Measurements from ENCODE around the gene SHC1. TPM values are rescaled to one million over a fixed set of nuclear protein-coding genes. Genes with fewer than 3 reads are reported as not detected.

Gene SHC1
- total RNA-seq, 1 donor: 167 TPM

DNA sequence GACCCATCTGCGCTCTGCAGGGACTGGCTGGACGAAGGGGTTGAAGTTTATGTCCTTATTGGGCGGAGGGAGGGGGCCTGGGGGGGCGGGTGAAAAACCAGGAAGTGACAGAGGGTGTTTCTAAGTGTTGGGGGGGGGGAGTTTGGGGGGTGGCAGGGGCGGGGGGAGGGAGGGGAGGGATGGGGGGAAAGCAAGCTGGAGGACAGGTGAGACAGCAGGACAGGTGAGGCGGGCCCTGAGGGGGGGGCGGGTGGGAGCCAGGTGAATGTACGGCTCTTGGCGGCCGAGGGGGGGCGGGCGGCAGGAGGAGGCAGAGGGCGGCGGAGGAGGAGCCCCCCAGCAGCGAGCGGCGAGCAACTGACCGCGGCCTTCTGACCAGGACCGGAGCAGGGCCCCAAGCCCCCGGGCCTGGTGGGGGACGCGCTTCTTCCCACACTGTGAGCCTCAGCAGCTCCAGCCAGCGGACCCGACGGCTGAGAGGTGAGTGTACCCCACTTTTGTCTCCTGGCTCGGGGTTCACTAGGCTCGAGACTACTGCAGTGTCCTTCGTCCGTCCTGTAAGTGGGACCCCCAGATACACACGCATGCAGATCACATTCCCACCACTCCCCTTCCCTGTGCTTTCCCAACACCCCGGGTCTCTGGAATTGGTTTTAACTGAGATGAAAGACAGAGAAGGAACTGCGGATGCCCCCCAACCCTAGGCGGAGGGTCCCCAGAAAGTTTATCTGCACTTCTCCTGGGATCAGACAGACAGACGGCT lies 32.1 kb upstream of the SHC1 start, which contains the start of gene ZBTB7B:
ZBTB7B (plus strand) TSS at position 339 of the 763 bp plus-strand sequence. CDS start 11,859 bp downstream, outside the sequence.
- TF ChIP-seq, protein P1, sequence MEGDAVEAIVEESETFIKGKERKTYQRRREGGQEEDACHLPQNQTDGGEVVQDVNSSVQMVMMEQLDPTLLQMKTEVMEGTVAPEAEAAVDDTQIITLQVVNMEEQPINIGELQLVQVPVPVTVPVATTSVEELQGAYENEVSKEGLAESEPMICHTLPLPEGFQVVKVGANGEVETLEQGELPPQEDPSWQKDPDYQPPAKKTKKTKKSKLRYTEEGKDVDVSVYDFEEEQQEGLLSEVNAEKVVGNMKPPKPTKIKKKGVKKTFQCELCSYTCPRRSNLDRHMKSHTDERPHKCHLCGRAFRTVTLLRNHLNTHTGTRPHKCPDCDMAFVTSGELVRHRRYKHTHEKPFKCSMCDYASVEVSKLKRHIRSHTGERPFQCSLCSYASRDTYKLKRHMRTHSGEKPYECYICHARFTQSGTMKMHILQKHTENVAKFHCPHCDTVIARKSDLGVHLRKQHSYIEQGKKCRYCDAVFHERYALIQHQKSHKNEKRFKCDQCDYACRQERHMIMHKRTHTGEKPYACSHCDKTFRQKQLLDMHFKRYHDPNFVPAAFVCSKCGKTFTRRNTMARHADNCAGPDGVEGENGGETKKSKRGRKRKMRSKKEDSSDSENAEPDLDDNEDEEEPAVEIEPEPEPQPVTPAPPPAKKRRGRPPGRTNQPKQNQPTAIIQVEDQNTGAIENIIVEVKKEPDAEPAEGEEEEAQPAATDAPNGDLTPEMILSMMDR (IDR thresholded peaks at IDR 0.05; ENCODE audit: insufficient read depth, low read length): peak; percentile 14
- peak within 1 kb of the TSS; percentile 91 for H3K4me3 ChIP-seq (ENCODE audit: low read depth, low read length)
- no peak for DNase-seq (ENCODE audit: low read depth)

DNA sequence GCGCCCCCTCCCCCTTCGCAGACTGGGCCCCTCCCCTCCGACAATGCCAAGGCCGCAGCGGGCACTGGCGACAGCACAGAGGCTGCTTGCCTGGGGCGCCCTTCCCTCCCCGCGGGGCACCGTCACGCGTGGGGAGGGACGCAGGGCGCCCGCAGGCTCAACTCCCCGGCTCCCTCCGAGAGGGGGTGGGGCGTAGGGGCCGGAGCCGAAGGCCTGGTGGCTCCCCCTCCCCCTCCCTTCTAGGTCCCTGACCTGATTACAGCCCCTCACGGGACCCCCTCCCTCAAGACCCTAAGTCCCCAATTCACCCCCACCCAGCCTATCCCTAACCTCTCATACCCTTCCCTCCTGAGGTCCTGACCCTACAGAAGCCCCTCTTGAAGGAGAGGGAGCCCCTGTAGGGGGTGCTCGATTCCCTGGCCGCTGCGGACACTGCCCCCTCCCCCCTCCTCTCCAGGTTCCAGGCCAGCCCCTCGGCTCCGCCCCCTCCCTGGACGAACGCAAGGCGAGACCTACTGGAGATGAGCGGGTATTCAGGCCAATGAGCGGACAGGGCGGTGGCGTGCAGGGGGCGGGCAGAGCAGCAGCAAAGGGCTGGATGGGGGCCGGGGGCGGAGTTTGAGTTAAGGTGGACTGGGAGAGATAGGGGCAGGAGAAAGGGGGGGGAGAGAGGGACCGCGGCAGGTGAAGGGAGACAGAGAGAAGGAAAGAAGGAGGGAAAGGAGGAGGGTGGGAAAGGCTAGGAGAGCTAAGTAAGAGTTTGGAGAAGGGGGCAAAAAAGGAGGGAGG lies 31.3 kb upstream of the SHC1 start:
- TF ChIP-seq, protein P1 (IDR thresholded peaks at IDR 0.05; ENCODE audit: insufficient read depth, low read length): peak; percentile 61
- peak overlapping the region; percentile 91 for H3K4me3 ChIP-seq (ENCODE audit: low read depth, low read length)
- DNase-seq (ENCODE audit: low read depth): peak; percentile 98

DNA sequence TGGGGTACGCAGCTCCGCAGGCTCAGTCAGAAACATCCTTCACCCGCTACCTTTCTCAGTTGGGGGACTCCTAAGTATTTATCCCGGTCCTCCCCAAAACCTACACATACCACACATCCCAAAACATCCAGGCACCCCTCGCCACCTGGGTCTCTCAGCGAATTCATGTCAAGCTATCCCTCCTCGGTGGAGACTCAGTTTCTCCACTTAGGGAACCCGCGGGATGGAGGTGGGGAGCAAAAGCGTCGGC lies 30.8 kb upstream of the SHC1 start:
- no peak for DNase-seq (ENCODE audit: low read depth)
- TF ChIP-seq, protein P1 (IDR thresholded peaks at IDR 0.05; ENCODE audit: insufficient read depth, low read length): no peak

DNA sequence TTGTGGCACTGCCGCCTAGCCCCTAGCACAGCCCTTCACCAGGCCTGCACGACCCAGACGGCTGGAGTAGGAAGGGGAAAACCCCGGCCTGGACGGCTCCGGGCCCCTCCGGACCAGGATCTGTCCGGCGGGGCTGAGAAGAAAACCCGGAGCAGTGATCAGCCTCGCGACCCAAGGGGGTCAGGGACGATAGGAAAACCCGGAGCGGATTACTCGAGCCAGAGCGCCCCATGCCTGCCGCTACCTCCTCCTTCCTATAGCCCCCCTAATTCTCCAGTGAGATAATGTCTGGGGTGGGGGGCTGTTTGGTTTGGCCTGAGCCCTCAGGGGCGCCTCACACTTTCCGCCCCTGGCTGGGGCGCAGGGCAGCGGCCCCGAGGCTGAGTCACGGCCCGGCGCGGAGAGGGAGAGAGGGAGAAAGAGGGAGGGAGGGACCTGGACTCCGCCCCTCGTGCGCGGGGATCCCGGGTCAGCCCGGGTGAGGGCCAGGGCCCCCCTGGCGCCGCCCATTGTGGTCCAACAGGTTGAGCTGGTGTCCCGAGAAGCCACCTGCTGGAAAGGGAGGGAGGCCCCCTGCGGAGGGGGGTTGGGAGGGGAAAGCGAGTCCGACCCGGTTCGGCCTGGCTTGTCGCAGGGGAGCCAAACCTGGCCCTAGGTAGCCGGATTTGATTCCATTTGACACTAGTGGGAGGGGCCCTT lies 30.3 kb upstream of the SHC1 start:
- TF ChIP-seq, protein P1 (IDR thresholded peaks at IDR 0.05; ENCODE audit: insufficient read depth, low read length): no peak
- H3K4me3 ChIP-seq (ENCODE audit: low read depth, low read length): peak overlapping the region; percentile 79
- DNase-seq (ENCODE audit: low read depth): peak; percentile 86

More for the DNA sequence above, 30.8 kb upstream of the SHC1 start:
- peak overlapping the region; percentile 79 for H3K4me3 ChIP-seq (ENCODE audit: low read depth, low read length)

DNA sequence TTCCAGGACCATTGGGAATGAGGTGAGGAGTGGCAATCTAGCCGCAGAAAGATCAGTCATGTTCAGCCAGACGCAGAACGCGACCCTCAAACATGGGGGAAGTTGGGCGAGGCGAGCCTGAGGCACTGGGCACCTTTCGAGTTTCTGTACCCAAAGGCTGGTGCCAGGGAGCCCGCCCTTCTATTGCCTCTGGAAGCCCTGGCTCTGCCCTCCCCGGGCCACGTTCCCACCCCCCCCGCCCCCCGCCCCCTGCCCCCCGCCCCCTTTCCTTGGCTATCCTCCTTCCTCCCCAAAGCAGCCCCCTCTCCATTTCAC lies 29.8 kb upstream of the SHC1 start:
- peak overlapping the region; percentile 79 for H3K4me3 ChIP-seq (ENCODE audit: low read depth, low read length)
- TF ChIP-seq, protein P1 (IDR thresholded peaks at IDR 0.05; ENCODE audit: insufficient read depth, low read length): no peak
- DNase-seq (ENCODE audit: low read depth): no peak

DNA sequence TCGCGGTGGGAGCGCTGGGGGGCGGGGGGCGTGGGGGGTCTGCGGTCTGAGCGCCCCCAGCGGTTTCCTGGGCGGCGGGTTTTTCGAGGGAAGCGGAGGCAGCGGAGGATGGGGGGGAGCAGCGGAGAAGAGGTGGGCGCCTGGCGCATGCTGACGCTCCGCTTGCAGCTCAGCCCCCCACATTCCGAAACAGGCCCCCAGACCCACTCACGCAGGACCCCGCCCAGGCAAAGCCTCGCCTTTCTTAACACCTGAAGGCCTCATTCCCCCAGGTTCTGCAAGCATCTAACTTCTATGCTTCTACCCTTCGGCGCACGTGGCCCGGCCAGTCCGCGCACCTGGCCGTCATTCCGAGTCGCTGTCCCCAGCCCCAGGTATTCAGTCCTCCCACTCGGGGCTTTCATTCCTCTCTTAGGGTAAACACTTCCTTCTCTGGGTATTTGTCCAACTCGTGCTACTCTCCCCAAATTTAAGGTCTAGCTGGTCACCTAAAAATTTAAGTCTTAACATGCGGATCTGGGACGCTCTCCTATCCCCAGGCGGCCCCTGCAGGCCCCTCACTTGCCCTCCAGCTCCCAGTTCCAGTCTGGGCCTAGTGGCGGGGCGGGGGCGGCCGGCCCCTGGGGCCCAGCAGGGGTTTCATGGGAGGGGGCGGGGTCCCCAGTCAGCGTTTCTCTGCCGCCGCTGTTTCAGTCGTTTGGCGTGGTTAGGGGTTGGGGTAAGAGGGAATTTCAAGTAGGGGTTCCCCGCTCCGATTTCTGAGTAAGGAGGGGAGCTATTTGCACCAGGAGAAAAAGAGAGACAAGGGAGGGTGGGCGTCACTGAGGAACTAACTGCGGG lies 29.2 kb upstream of the SHC1 start:
- TF ChIP-seq, protein P1 (IDR thresholded peaks at IDR 0.05; ENCODE audit: insufficient read depth, low read length): no peak
- no peak for DNase-seq (ENCODE audit: low read depth)
- peak overlapping the region; percentile 79 for H3K4me3 ChIP-seq (ENCODE audit: low read depth, low read length)
